PC-9 (cell line): Measurements from ENCODE around the gene ABCA12. TPM values are rescaled to one million over a fixed set of nuclear protein-coding genes. Genes with fewer than 3 reads are reported as not detected.

ENCODE experiments used
- BruUV-seq: library from RNA; stranded (reverse); fragments of 400-500 nt; replicated peaks from 2 replicates; lab custom pipeline; 2021; lab: Mats Ljungman, UMichigan
- CTCF ChIA-PET: fragments of 300-600 bp; sonication (Branson Sonifier 250); formaldehyde crosslinking; loops from one replicate; lab custom pipeline; 2022; ENCODE audit warnings: antibody characterized with exemption; lab: Charles Lee
- POLR2A ChIA-PET: fragments of 300-600 bp; sonication (Branson Sonifier 250); formaldehyde crosslinking; loops from one replicate; lab custom pipeline; 2022; ENCODE audit warnings: antibody characterized with exemption; ENCODE audit not compliant: unreplicated experiment; lab: Charles Lee
- DNase-seq, 2 experiments: peaks; one replicate each; pipeline versions ENCODE4 v3.0.0 to v3.0.0-alpha.2; 2015 to 2022; ENCODE audit warnings: mixed read lengths in 1 of 2
- H2AFZ ChIP-seq: fragments of 200-600 bp; sonication (generic); 2 replicates; pipeline ENCODE4 v1.8.1; 2017; ENCODE audit warnings: antibody characterized with exemption
- H3F3A ChIP-seq: fragments of 200-600 bp; sonication (generic); 2 replicates; pipeline ENCODE4 v1.8.1; 2017; ENCODE audit warnings: antibody characterized with exemption, mild to moderate bottlenecking, low read depth; ENCODE audit not compliant: insufficient read depth
- H3K27ac ChIP-seq: fragments of 200-600 bp; sonication (generic); 2 replicates; pipeline ENCODE4 v1.6.1; 2016; ENCODE audit warnings: mixed run types
- H3K27me3 ChIP-seq: fragments of 200-600 bp; sonication (generic); 2 replicates; pipeline ENCODE4 v1.6.1; 2016; ENCODE audit warnings: low read depth, mixed run types; ENCODE audit not compliant: insufficient read depth
- H3K36me3 ChIP-seq: fragments of 200-600 bp; sonication (generic); 2 replicates; pipeline ENCODE4 v1.6.1; 2016; ENCODE audit warnings: low read depth, mixed run types
- H3K4me1 ChIP-seq: fragments of 200-600 bp; sonication (generic); replicated peaks from 2 replicates; pipeline ENCODE4 v1.6.1; 2016; ENCODE audit warnings: mixed run types; ENCODE audit not compliant: insufficient read depth
- H3K4me2 ChIP-seq: fragments of 200-600 bp; sonication (generic); 2 replicates; pipeline ENCODE4 v1.6.1; 2017; ENCODE audit warnings: mixed run types
- H3K4me3 ChIP-seq: fragments of 200-600 bp; sonication (generic); 2 replicates; pipeline ENCODE4 v1.6.1; 2016; ENCODE audit warnings: mixed run types
- H3K79me2 ChIP-seq: fragments of 200-600 bp; sonication (generic); 2 replicates; pipeline ENCODE4 v1.6.1; 2017; ENCODE audit warnings: low read depth, mixed run types
- H3K9me2 ChIP-seq: fragments of 200-600 bp; sonication (generic); 2 replicates; pipeline ENCODE4 v1.8.1; 2017; ENCODE audit warnings: mild to moderate bottlenecking; ENCODE audit not compliant: insufficient read depth
- H3K9me3 ChIP-seq: fragments of 200-600 bp; sonication (generic); 2 replicates; pipeline ENCODE4 v1.8.1; 2016; ENCODE audit warnings: low read depth; ENCODE audit not compliant: insufficient read depth
- H4K20me1 ChIP-seq: fragments of 200-600 bp; sonication (generic); 2 replicates; pipeline ENCODE4 v1.8.1; 2017; ENCODE audit not compliant: insufficient read depth
- EZH2 ChIP-seq: fragments of 200-600 bp; sonication (generic); IDR thresholded peaks from 2 replicates; pipeline ENCODE4 v1.8.0; 2017; ENCODE audit warnings: antibody characterized with exemption, low read depth
- intact Hi-C: fragments of 100-400 bp; cut with micrococcal nuclease; formaldehyde crosslinking; loops from one replicate; pipeline ENCODE4 v1.10.0; 2022; ENCODE audit not compliant: unreplicated experiment
- total RNA-seq: library from RNA; stranded (reverse); gene quantifications from 2 replicates; pipeline ENCODE4 v1.2.3, GENCODE V29; 2021
- TF ChIP-seq, protein P1 (sequence below): fragments of 200-600 bp; sonication (generic); conservative IDR thresholded peaks from 2 replicates; pipeline ENCODE4 v1.6.1; 2017; ENCODE audit warnings: mixed run types, antibody characterized with exemption, mild to moderate bottlenecking, moderate library complexity

Gene ABCA12
- total RNA-seq, 1 experiment from 2014 or later, result 2.0 TPM

DNA sequence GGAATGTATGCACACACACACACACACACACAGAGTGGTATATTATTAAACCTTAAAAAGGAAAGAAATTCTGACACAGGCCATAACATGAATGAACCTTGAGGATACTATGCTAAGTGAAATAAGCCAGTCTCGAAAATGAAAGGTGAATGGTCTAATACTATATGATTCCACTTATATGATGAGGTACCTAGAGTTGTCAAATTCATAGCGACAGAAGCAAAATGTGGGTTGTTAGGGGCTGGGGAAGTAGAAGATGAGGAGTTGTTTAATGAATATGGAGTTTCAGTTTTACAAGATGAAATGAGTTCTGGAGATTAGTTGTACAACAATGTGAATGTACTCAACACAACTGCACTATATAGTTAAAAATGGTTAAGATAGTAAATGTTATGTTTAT lies 118.1 kb downstream of the ABCA12 start:
- Histone ChIP-seq H3F3A (no peaks in the 10 kb centered on the region), H3K27ac (no peak overlapping the region), H3K4me3 (no peak overlapping the region), H3K4me1 (no peaks in the 10 kb centered on the region), H2AFZ (no peak overlapping the region), H3K79me2 (no peaks in the 10 kb centered on the region), H3K27me3 (no peaks in the 10 kb centered on the region), H3K36me3 (no peaks in the 10 kb centered on the region), H3K4me2 (no peak overlapping the region), H3K9me2 (no peaks in the 10 kb centered on the region), H3K9me3 (no peaks in the 10 kb centered on the region), H4K20me1 (no peaks in the 10 kb centered on the region)
- CTCF ChIA-PET, result no interaction called here
- POLR2A ChIA-PET, result no interaction called here
- no peak for TF ChIP-seq EZH2
- TF ChIP-seq, protein P1, sequence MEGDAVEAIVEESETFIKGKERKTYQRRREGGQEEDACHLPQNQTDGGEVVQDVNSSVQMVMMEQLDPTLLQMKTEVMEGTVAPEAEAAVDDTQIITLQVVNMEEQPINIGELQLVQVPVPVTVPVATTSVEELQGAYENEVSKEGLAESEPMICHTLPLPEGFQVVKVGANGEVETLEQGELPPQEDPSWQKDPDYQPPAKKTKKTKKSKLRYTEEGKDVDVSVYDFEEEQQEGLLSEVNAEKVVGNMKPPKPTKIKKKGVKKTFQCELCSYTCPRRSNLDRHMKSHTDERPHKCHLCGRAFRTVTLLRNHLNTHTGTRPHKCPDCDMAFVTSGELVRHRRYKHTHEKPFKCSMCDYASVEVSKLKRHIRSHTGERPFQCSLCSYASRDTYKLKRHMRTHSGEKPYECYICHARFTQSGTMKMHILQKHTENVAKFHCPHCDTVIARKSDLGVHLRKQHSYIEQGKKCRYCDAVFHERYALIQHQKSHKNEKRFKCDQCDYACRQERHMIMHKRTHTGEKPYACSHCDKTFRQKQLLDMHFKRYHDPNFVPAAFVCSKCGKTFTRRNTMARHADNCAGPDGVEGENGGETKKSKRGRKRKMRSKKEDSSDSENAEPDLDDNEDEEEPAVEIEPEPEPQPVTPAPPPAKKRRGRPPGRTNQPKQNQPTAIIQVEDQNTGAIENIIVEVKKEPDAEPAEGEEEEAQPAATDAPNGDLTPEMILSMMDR, result no peak
- intact Hi-C loops, result no loop called here
- BruUV-seq, result no TSS peak
- DNase-seq, result no peak

DNA sequence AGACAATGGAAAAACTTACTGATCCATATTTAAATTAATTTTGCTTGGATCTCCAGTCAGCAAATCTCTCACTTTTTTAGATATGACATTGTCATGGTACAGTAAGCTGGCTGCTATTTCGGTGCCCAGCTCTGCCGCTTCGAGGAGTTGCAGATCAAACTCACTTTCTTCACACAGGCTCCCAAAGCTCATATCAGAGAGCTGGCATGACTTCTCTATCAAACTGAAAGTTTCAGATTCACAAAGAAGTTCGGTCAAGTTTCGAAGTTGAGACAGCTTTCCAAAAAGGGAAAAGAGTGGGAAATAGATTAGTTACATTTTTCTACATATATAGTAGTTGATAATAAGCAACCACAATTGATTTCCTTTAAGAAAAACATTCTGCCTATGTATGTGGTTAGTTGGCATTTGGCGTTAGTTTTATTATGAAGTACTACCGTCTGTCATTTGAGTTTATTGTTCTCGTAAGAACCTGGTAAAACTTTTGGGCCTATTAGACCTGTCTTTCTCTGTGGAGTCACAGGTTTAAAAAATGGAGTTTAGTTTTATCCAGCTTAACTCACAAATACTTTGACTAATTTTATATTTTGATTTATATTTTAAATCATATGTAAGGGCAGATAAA lies 118.8 kb downstream of the ABCA12 start:
- no peak for DNase-seq
- H3K4me3 ChIP-seq, result no peak overlapping the region
- no peaks in the 10 kb centered on the region for H3K4me1 ChIP-seq
- H3K27me3 ChIP-seq, result no peaks in the 10 kb centered on the region
- H3K79me2 ChIP-seq, result no peaks in the 10 kb centered on the region
- CTCF ChIA-PET, result no interaction called here
- H4K20me1 ChIP-seq, result no peaks in the 10 kb centered on the region
- no peaks in the 10 kb centered on the region for H3K36me3 ChIP-seq
- intact Hi-C loops, result no loop called here
- no peak for TF ChIP-seq EZH2
- TF ChIP-seq, protein P1, result no peak
- H3K4me2 ChIP-seq, result no peak overlapping the region
- POLR2A ChIA-PET, result no interaction called here
- H3K9me3 ChIP-seq, result no peaks in the 10 kb centered on the region
- no TSS peak for BruUV-seq
- no peak overlapping the region for H3K27ac ChIP-seq
- no peaks in the 10 kb centered on the region for H3F3A ChIP-seq
- no peaks in the 10 kb centered on the region for H3K9me2 ChIP-seq
- H2AFZ ChIP-seq, result no peak overlapping the region

DNA sequence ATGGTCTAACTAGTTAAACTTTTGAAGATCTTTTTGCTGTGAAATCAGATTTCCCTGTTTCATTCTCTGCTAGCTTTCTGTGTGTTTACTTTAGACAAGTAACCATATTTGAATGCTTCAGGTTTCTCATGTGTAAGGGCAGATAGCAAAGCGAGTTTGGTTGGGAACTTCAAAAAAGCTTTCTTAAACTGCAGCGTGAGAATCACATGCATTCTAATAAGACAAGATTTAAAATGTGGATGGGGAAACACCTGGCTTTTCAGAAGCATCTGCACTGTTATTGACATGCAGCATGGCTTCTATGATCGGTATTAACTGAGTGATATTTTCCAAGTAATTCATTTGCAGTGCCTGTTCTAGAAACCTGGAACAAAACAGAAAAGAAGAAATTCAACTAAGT lies 119.3 kb downstream of the ABCA12 start:
- no peaks in the 10 kb centered on the region for H3K9me2 ChIP-seq
- no peaks in the 10 kb centered on the region for H3F3A ChIP-seq
- H3K4me2 ChIP-seq, result no peak overlapping the region
- no peak for DNase-seq
- intact Hi-C loops, result no loop called here
- ChIA-PET CTCF (no interaction called here), POLR2A (no interaction called here)
- H2AFZ ChIP-seq, result no peak overlapping the region
- H3K36me3 ChIP-seq, result no peaks in the 10 kb centered on the region
- H3K9me3 ChIP-seq, result no peaks in the 10 kb centered on the region
- no TSS peak for BruUV-seq
- no peak for TF ChIP-seq EZH2
- TF ChIP-seq, protein P1, result no peak
- no peaks in the 10 kb centered on the region for H3K79me2 ChIP-seq
- H3K27me3 ChIP-seq, result no peaks in the 10 kb centered on the region
- no peaks in the 10 kb centered on the region for H3K4me1 ChIP-seq
- H3K27ac ChIP-seq, result no peak overlapping the region
- H3K4me3 ChIP-seq, result no peak overlapping the region
- no peaks in the 10 kb centered on the region for H4K20me1 ChIP-seq
